ENCODE measurements around the gene CRTAC1.

GRCh38 chr10:97922022-97922758 is 108.2 kb downstream of the CRTAC1 start:
- TF ChIP-seq CTCF (IDR thresholded peaks at IDR 0.05) (no peak), POLR2A (IDR thresholded peaks at IDR 0.05; ENCODE audit: low read length) (no peak), JUNB (IDR thresholded peaks at IDR 0.05) (no peak), NPAS2 (CRISPR knock-in tag; IDR thresholded peaks at IDR 0.05; ENCODE audit: borderline replicate concordance) (no peak), CBX8 (IDR thresholded peaks at IDR 0.05) (no peak), EP300 (IDR thresholded peaks at IDR 0.05) (no peak)

All from A549 (cell line).